Measurements from ENCODE around the gene PLPP1. TPM values are rescaled to one million over a fixed set of nuclear protein-coding genes. Genes with fewer than 3 reads are reported as not detected.

Gene PLPP1
- total and polyA plus RNA-seq, 2 of the 13 experiments (the other 11 are each of a cell fraction or from before 2014, with no cell fraction given): 7.3 to 12.1 TPM

DNA sequence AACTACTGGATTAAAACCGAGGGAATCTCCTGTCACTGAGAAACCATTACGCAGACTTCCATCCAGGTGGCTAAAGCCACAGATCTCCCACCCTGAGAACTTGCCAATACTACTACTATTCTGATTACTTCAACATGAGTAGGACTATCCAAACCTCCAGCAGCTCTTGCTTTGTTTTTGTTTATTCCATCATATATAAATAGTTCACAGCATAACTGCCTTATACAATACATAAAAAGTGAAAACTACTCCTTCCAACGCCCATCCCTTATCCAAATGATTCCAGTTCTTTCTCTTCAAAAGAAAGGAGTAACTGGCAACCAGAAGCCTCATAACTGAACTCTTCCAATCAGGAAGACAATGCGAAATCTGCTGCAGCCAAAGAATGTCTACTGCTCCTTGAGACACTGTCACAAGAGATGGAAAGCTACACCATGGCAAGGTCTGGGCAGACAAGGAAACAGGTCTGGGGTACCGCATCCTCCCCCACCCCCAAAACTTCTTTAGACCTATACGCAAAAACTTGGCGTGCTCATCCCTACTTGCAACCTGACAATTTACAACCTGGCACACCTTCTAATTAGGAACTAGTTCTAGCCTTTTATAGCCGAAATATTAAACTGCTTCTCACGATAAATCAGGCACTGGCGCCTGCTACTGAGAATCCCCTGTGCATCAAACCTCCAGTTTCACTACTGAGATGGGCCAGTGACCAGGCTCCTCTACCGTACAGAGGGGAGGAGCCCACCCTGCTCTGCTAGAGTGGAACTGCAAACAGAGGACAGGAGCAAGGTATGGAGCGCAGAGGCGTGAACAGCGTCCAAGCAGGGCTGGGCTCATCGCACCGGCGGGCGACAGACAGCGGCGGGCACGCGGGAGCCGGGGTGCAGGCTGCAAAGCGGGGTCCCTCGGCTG is 986 bp downstream of the PLPP1 start (continued):
- TF ChIP-seq AGO1 (IDR thresholded peaks at IDR 0.05; ENCODE audit: low read depth, low read length, poor library complexity, severe bottlenecking): no peak
- no peak for TF ChIP-seq ZNF234 (CRISPR knock-in tag; conservative IDR thresholded peaks at IDR 0.05)
- TF ChIP-seq ZNF558 (CRISPR knock-in tag; IDR thresholded peaks at IDR 0.05; ENCODE audit: borderline replicate concordance): 0 out of 2 replicates have a peak, but pooled peaks have one; percentile 12
- 0 out of 2 replicates have a peak, but pooled peaks have one; percentile 31 for TF ChIP-seq BHLHE40 (IDR thresholded peaks at IDR 0.05; ENCODE audit: low read length)

DNA sequence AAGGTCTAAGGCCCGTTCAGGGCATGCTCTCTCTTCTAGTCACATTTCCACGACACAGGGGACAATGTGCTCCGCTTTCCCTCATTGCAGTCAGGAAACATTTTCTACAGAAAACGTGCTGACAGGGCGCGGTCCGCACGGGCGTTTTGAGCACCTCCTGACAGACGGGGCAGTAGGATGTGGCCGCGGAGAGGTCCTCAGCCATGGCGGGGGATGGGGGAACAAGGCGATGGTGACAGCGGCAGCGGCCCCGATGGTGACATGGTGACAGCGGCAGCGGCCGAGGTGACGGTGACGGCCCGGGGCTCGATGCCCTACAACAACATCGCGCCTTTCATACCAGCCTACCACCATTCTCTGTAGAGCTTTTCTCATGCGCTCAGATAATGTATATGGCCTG is 4.1 kb downstream of the PLPP1 start:
- in situ Hi-C loops (cut with HindIII; ENCODE audit: extremely low pct_ligation_motif_present, low pct_unique_long_range_greater_than_20kb) (no loop called here), intact Hi-C loops (cut with micrococcal nuclease; ENCODE audit: unreplicated experiment) (no loop called here)
- FAIRE-seq (no peak), DNase-seq (ENCODE audit: low spot score) (no peak), ATAC-seq (no peak)
- Histone ChIP-seq H3K4me3 (replicated peaks in 1 of 3; ENCODE audit: insufficient read depth in 1 of 3, low read depth in 2 of 3, low read length in 3 of 3) (no peak overlapping the region), H3K36me3 (replicated peaks in 1 of 2; ENCODE audit: control insufficient read depth in 1 of 2, insufficient read depth in 2 of 2, low read length in 2 of 2) (no peaks in the 10 kb centered on the region), H3K4me1 (ENCODE audit: insufficient read depth, low read length) (peaks cover 20% of the 10 kb centered on the region), H3K9me3 (ENCODE audit: low read length) (no peaks in the 10 kb centered on the region), H2AFZ (ENCODE audit: low read length) (no peak overlapping the region), H3K27ac (ENCODE audit: extremely low read length, insufficient read depth, low read length) (no peak overlapping the region), H3K4me2 (ENCODE audit: low read depth, low read length) (no peak overlapping the region), H3K79me2 (ENCODE audit: insufficient read depth, low read length) (peaks cover 2% of the 10 kb centered on the region), H3K27me3 (ENCODE audit: control insufficient read depth in 1 of 2, insufficient read depth in 2 of 2, low read length in 2 of 2) (no peaks in the 10 kb centered on the region), H3K9ac (ENCODE audit: insufficient read depth, low read depth, low read length) (no peak overlapping the region), H4K20me1 (ENCODE audit: insufficient read depth, low read length) (no peaks in the 10 kb centered on the region)
- BruUV-seq (replicated peaks): no TSS peak
- WGBS (ENCODE audit: low lambda C conversion rate): 98% methylated on average over 27 of the region's 27 CpGs
- TF ChIP-seq AGO2 (optimal IDR thresholded peaks at IDR 0.05; ENCODE audit: low read depth, low read length): peak; percentile 23
- TF ChIP-seq, protein P1, sequence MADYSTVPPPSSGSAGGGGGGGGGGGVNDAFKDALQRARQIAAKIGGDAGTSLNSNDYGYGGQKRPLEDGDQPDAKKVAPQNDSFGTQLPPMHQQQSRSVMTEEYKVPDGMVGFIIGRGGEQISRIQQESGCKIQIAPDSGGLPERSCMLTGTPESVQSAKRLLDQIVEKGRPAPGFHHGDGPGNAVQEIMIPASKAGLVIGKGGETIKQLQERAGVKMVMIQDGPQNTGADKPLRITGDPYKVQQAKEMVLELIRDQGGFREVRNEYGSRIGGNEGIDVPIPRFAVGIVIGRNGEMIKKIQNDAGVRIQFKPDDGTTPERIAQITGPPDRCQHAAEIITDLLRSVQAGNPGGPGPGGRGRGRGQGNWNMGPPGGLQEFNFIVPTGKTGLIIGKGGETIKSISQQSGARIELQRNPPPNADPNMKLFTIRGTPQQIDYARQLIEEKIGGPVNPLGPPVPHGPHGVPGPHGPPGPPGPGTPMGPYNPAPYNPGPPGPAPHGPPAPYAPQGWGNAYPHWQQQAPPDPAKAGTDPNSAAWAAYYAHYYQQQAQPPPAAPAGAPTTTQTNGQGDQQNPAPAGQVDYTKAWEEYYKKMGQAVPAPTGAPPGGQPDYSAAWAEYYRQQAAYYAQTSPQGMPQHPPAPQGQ (CRISPR knock-in tag; IDR thresholded peaks at IDR 0.05; ENCODE audit: borderline replicate concordance): no peak
- CTCF ChIA-PET (ENCODE audit: low intra/inter-chr PET ratio, low total read pairs): no interaction called here
- POLR2A ChIA-PET: no interaction called here

Measured in HepG2 (cell line).